ENCODE measurements around the gene RHOD. TPM values are rescaled to one million over a fixed set of nuclear protein-coding genes. Genes with fewer than 3 reads are reported as not detected.

The RHOD gene
- polyA plus RNA-seq, 1 donor (not counting 4 experiments of a cell fraction or from before 2014, with no cell fraction given), result 119 TPM

GRCh38 chr11:67105964-67106363 lies 49.3 kb downstream of the RHOD start:
- no peak overlapping the region for H3K4me3 ChIP-seq (ENCODE audit: control insufficient read depth in 2 of 3, extremely low read depth in 1 of 3, insufficient read depth in 2 of 3, low read depth in 1 of 3, low read length in 3 of 3)
- no peak overlapping the region for H3K27ac ChIP-seq (ENCODE audit: control insufficient read depth, insufficient read depth, low read length)
- H3K4me2 ChIP-seq (ENCODE audit: control insufficient read depth, extremely low read depth, insufficient read depth, low read depth, low read length), result no peak overlapping the region
- FAIRE-seq (no peak), DNase-seq (ENCODE audit: low read depth, low spot score) (no peak)
- H4K20me1 ChIP-seq (ENCODE audit: control insufficient read depth, extremely low read depth, insufficient read depth, low read length), result no peaks in the 10 kb centered on the region
- H3K79me2 ChIP-seq (ENCODE audit: control insufficient read depth, insufficient read depth, low read length), result no peaks in the 10 kb centered on the region
- no peaks in the 10 kb centered on the region for H3K27me3 ChIP-seq (ENCODE audit: control insufficient read depth, extremely low read depth, insufficient read depth, low read length)
- dilution Hi-C loops (cut with MboI; ENCODE audit: extremely low pct_ligation_motif_present, low sequenced_read_pairs), result no loop called here
- H3K9me3 ChIP-seq (ENCODE audit: control insufficient read depth, low read depth, low read length), result no peaks in the 10 kb centered on the region
- no peak overlapping the region for H2AFZ ChIP-seq (ENCODE audit: control insufficient read depth, low read length)
- no peaks in the 10 kb centered on the region for H3K4me1 ChIP-seq (ENCODE audit: control insufficient read depth, extremely low read depth, insufficient read depth, low read length)
- no peaks in the 10 kb centered on the region for H3K36me3 ChIP-seq (ENCODE audit: control insufficient read depth in 2 of 2, extremely low read depth in 1 of 2, insufficient read depth in 2 of 2, low read length in 2 of 2)
- H3K9ac ChIP-seq (ENCODE audit: control insufficient read depth, extremely low read depth, insufficient read depth, low read length), result no peak overlapping the region
- H3K9me1 ChIP-seq (ENCODE audit: control insufficient read depth, extremely low read depth, insufficient read depth, low read length), result no peaks in the 10 kb centered on the region
- no peak for TF ChIP-seq CTCF (optimal IDR thresholded peaks at IDR 0.05 in 1 of 3, IDR thresholded peaks at IDR 0.05 in 1 of 3, conservative IDR thresholded peaks at IDR 0.05 in 1 of 3; ENCODE audit: extremely low read depth in 1 of 3, insufficient read depth in 2 of 3, low read length in 3 of 3)
- TF ChIP-seq EZH2 (IDR thresholded peaks at IDR 0.05; ENCODE audit: low read length), result no peak

- Histone ChIP-seq H3K9me3 (ENCODE audit: control insufficient read depth, low read depth, low read length) (no peaks in the 10 kb centered on the region), H3K4me1 (ENCODE audit: control insufficient read depth, extremely low read depth, insufficient read depth, low read length) (no peaks in the 10 kb centered on the region), H2AFZ (ENCODE audit: control insufficient read depth, low read length) (no peak overlapping the region), H3K4me2 (ENCODE audit: control insufficient read depth, extremely low read depth, insufficient read depth, low read depth, low read length) (no peak overlapping the region), H3K9me1 (ENCODE audit: control insufficient read depth, extremely low read depth, insufficient read depth, low read length) (no peaks in the 10 kb centered on the region), H3K4me3 (ENCODE audit: control insufficient read depth in 2 of 3, extremely low read depth in 1 of 3, insufficient read depth in 2 of 3, low read depth in 1 of 3, low read length in 3 of 3) (no peak overlapping the region), H3K36me3 (ENCODE audit: control insufficient read depth in 2 of 2, extremely low read depth in 1 of 2, insufficient read depth in 2 of 2, low read length in 2 of 2) (no peaks in the 10 kb centered on the region), H3K27ac (ENCODE audit: control insufficient read depth, insufficient read depth, low read length) (no peak overlapping the region), H3K79me2 (ENCODE audit: control insufficient read depth, insufficient read depth, low read length) (no peaks in the 10 kb centered on the region), H3K27me3 (ENCODE audit: control insufficient read depth, extremely low read depth, insufficient read depth, low read length) (peaks cover 4% of the 10 kb centered on the region), H4K20me1 (ENCODE audit: control insufficient read depth, extremely low read depth, insufficient read depth, low read length) (no peaks in the 10 kb centered on the region), H3K9ac (ENCODE audit: control insufficient read depth, extremely low read depth, insufficient read depth, low read length) (no peak overlapping the region)
- FAIRE-seq (no peak), DNase-seq (ENCODE audit: low read depth, low spot score) (no peak)
- no peak for TF ChIP-seq CTCF (optimal IDR thresholded peaks at IDR 0.05 in 1 of 3, IDR thresholded peaks at IDR 0.05 in 1 of 3, conservative IDR thresholded peaks at IDR 0.05 in 1 of 3; ENCODE audit: extremely low read depth in 1 of 3, insufficient read depth in 2 of 3, low read length in 3 of 3)
- dilution Hi-C loops (cut with MboI; ENCODE audit: extremely low pct_ligation_motif_present, low sequenced_read_pairs), result no loop called here
These were observed 54.6 kb downstream of the RHOD start for GRCh38 chr11:67111261-67111660.

Measured in keratinocyte (primary cell).